Measurements from ENCODE around the gene CDCP1.

DNA sequence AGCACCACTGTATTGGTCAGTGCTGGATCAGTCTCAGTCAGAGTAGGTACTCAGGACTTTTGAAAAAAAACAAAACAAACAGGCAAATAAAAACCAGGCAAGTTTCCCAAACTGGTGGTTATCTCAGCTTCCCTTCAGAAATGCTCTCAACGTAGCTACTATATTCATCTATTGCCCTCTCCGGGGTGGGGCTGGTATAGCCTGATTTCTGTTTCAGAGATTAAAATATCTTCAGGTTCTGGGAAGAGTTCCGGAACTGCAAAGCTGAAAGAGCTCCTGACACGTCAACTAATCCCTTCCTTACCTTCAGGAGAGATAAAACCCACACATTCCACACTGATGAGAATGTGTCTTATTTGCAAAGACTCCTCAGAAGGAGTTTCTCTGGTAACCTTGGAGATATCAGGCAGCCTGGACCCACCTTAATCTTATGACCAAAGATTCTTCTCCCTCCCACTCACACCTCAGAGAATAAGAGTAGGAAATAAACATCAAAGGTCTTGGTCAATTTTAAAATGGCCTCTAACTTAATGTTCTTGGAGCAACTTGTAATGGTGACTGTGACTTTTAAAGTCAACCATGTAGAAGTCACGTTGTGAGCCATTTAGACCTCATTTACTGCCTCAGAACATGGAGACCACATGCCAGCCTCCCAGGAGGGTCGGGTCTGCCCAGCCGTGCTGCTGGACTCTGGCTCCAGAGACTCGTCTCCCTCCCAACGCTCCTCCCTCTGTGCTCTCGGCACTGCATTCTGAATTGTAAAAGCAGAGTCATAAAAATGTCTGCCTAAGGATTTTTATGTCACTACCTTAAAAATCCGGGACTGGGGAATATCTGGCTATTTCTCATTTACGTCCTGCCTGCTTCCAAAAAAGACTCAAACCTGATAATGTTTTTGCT is 53.8 kb downstream of the CDCP1 start:
- TF ChIP-seq EZH2 (IDR thresholded peaks at IDR 0.05; ENCODE audit: low read depth), result no peak
- TF ChIP-seq, protein P1, sequence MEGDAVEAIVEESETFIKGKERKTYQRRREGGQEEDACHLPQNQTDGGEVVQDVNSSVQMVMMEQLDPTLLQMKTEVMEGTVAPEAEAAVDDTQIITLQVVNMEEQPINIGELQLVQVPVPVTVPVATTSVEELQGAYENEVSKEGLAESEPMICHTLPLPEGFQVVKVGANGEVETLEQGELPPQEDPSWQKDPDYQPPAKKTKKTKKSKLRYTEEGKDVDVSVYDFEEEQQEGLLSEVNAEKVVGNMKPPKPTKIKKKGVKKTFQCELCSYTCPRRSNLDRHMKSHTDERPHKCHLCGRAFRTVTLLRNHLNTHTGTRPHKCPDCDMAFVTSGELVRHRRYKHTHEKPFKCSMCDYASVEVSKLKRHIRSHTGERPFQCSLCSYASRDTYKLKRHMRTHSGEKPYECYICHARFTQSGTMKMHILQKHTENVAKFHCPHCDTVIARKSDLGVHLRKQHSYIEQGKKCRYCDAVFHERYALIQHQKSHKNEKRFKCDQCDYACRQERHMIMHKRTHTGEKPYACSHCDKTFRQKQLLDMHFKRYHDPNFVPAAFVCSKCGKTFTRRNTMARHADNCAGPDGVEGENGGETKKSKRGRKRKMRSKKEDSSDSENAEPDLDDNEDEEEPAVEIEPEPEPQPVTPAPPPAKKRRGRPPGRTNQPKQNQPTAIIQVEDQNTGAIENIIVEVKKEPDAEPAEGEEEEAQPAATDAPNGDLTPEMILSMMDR (conservative IDR thresholded peaks at IDR 0.05), result peak; percentile 36; the same call in 1 of the 2 replicates

Measured in PC-9 (cell line).